ENCODE data around the gene VAT1.
"Not testable (repeated sequence)": the region's sequence is repeated elsewhere in the genome, so short reads cannot be mapped to it uniquely, and the experiment has no call there.

Gene VAT1

GRCh38 chr17:42973323-42973722, 48.9 kb downstream of the VAT1 start:
- not testable (repeated sequence) for DNase-seq (ENCODE audit: low read depth)

GRCh38 chr17:42971589-42971988, 50.6 kb downstream of the VAT1 start:
- no peak for DNase-seq (ENCODE audit: low read depth)

GRCh38 chr17:42969001-42969581, 53.1 kb downstream of the VAT1 start:
- DNase-seq (ENCODE audit: low read depth), result no peak

GRCh38 chr17:42967925-42968324, 54.3 kb downstream of the VAT1 start:
- DNase-seq (ENCODE audit: low read depth), result no peak

Measured in T-helper 22 cell (primary cell).